Measurements from ENCODE around the gene TRAK2. TPM values are rescaled to one million over a fixed set of nuclear protein-coding genes. Genes with fewer than 3 reads are reported as not detected.

Gene TRAK2
- polyA plus RNA-seq, 1 of the 3 experiments (the other 2 are of a cell fraction), result 10.4 TPM

DNA sequence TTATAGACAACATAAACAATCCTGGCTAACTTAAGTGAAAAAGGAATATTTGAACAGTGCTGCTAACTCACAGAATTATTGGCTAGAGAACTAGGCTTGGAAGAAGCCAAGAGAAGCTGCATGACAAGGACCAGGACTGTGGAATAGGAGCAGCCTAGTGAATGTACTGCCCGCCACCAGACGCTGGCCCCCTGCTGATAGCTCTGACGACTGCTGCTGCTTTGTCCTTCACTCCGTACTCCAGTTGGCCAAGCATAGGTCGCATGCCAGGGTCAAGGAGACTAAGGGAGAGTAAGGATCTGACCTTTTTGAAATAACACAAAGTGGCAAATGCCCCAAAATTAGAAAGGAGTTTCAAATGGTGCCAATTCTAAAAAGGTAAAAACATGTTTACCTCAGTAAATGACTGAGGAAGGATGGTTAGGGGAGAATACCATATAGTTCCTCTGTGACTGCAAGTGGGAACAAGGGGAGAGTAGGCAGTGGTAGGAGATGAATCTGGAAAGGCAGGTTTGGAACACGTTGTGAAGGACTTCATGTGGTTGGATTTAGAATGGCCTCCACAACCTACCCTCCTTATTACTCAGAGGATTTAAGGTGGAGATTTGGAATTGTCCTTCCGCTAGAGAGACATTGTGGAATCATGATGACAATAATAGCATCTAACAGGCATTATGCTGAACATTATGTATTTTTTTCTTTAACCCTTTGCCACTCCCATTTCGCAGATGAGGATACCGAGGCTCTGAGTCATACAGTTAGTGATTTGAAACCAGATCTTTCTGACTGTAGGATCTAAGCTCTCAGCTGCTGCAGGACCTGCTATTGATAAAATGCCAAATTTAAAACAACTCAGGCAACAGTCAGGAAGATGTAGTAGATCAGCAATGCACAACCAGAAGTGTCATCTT, 19.8 kb upstream of the TRAK2 start:
- H3K36me3 ChIP-seq (replicated peaks in 1 of 2; ENCODE audit: control insufficient read depth in 1 of 2, insufficient read depth in 2 of 2, low read length in 1 of 2), result peaks cover 51 to 53% of the 10 kb centered on the region in 2 experiments
- peaks cover 17 to 19% of the 10 kb centered on the region in 2 experiments for H3K4me1 ChIP-seq (ENCODE audit: control insufficient read depth in 1 of 2, insufficient read depth in 2 of 2, low read depth in 1 of 2, low read length in 1 of 2)
- H3K4me3 ChIP-seq (ENCODE audit: low read depth in 2 of 2, low read length in 1 of 2), result no peak overlapping the region
- peak overlapping the region; percentile 64 to 85 for H3K27ac ChIP-seq (ENCODE audit: low read depth in 2 of 2, low read length in 1 of 2)
- H4K20me1 ChIP-seq (ENCODE audit: insufficient read depth), result no peaks in the 10 kb centered on the region
- no peak overlapping the region for H3K9ac ChIP-seq
- H3K9me3 ChIP-seq, result no peaks in the 10 kb centered on the region
- POLR2A ChIA-PET, result no interaction called here
- peak overlapping the region; percentile 21; the same call in 1 of the 2 replicates for H3K4me2 ChIP-seq
- DNase-seq, result no peak
- 68% methylated on average over 9 of the region's 9 CpGs for WGBS (ENCODE audit: low lambda C conversion rate)
- H3K27me3 ChIP-seq (ENCODE audit: insufficient read depth), result no peaks in the 10 kb centered on the region
- TF ChIP-seq TAF1 (IDR thresholded peaks at IDR 0.05; ENCODE audit: borderline replicate concordance, low read depth, low read length) (no peak), EP300 (IDR thresholded peaks at IDR 0.05; ENCODE audit: borderline replicate concordance in 1 of 2, low read depth in 1 of 2, low read length in 1 of 2) (no peak), POLR2AphosphoS5 (IDR thresholded peaks at IDR 0.05; ENCODE audit: low read depth, low read length) (no peak), GABPA (IDR thresholded peaks at IDR 0.05; ENCODE audit: low read depth) (no peak), FOSL2 (IDR thresholded peaks at IDR 0.05; ENCODE audit: borderline replicate concordance, low read depth) (peak; percentile 70; the same call in 1 of the 2 replicates), TCF12 (IDR thresholded peaks at IDR 0.05) (peak; percentile 65; the same call in 1 of the 2 replicates), RFX5 (IDR thresholded peaks at IDR 0.05; ENCODE audit: low read length) (no peak), JUND (IDR thresholded peaks at IDR 0.05) (peak; percentile 82), SIN3A (IDR thresholded peaks at IDR 0.05; ENCODE audit: borderline replicate concordance, low read depth, low read length) (0 out of 2 replicates have a peak, but pooled peaks have one; percentile 9), RAD21 (IDR thresholded peaks at IDR 0.05; ENCODE audit: low read length) (no peak), NFIC (IDR thresholded peaks at IDR 0.05; ENCODE audit: borderline replicate concordance) (peak; percentile 36; the same call in 1 of the 2 replicates)
- TF ChIP-seq, protein P1, sequence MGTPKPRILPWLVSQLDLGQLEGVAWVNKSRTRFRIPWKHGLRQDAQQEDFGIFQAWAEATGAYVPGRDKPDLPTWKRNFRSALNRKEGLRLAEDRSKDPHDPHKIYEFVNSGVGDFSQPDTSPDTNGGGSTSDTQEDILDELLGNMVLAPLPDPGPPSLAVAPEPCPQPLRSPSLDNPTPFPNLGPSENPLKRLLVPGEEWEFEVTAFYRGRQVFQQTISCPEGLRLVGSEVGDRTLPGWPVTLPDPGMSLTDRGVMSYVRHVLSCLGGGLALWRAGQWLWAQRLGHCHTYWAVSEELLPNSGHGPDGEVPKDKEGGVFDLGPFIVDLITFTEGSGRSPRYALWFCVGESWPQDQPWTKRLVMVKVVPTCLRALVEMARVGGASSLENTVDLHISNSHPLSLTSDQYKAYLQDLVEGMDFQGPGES (IDR thresholded peaks at IDR 0.05; ENCODE audit: low read depth, low read length), result no peak
- TF ChIP-seq, protein P2, sequence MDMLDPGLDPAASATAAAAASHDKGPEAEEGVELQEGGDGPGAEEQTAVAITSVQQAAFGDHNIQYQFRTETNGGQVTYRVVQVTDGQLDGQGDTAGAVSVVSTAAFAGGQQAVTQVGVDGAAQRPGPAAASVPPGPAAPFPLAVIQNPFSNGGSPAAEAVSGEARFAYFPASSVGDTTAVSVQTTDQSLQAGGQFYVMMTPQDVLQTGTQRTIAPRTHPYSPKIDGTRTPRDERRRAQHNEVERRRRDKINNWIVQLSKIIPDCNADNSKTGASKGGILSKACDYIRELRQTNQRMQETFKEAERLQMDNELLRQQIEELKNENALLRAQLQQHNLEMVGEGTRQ (IDR thresholded peaks at IDR 0.05; ENCODE audit: borderline replicate concordance, low read depth, low read length), result no peak
- TF ChIP-seq, protein P3, sequence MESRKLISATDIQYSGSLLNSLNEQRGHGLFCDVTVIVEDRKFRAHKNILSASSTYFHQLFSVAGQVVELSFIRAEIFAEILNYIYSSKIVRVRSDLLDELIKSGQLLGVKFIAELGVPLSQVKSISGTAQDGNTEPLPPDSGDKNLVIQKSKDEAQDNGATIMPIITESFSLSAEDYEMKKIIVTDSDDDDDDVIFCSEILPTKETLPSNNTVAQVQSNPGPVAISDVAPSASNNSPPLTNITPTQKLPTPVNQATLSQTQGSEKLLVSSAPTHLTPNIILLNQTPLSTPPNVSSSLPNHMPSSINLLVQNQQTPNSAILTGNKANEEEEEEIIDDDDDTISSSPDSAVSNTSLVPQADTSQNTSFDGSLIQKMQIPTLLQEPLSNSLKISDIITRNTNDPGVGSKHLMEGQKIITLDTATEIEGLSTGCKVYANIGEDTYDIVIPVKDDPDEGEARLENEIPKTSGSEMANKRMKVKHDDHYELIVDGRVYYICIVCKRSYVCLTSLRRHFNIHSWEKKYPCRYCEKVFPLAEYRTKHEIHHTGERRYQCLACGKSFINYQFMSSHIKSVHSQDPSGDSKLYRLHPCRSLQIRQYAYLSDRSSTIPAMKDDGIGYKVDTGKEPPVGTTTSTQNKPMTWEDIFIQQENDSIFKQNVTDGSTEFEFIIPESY (IDR thresholded peaks at IDR 0.05; ENCODE audit: borderline replicate concordance, low read depth), result no peak
- TF ChIP-seq, protein P4, sequence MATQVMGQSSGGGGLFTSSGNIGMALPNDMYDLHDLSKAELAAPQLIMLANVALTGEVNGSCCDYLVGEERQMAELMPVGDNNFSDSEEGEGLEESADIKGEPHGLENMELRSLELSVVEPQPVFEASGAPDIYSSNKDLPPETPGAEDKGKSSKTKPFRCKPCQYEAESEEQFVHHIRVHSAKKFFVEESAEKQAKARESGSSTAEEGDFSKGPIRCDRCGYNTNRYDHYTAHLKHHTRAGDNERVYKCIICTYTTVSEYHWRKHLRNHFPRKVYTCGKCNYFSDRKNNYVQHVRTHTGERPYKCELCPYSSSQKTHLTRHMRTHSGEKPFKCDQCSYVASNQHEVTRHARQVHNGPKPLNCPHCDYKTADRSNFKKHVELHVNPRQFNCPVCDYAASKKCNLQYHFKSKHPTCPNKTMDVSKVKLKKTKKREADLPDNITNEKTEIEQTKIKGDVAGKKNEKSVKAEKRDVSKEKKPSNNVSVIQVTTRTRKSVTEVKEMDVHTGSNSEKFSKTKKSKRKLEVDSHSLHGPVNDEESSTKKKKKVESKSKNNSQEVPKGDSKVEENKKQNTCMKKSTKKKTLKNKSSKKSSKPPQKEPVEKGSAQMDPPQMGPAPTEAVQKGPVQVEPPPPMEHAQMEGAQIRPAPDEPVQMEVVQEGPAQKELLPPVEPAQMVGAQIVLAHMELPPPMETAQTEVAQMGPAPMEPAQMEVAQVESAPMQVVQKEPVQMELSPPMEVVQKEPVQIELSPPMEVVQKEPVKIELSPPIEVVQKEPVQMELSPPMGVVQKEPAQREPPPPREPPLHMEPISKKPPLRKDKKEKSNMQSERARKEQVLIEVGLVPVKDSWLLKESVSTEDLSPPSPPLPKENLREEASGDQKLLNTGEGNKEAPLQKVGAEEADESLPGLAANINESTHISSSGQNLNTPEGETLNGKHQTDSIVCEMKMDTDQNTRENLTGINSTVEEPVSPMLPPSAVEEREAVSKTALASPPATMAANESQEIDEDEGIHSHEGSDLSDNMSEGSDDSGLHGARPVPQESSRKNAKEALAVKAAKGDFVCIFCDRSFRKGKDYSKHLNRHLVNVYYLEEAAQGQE (IDR thresholded peaks at IDR 0.05; ENCODE audit: low read depth, low read length), result no peak
- H3K9me2 ChIP-seq, result no peaks in the 10 kb centered on the region
- H3K79me2 ChIP-seq (ENCODE audit: insufficient read depth), result no peaks in the 10 kb centered on the region
- H3F3A ChIP-seq (replicated peaks; ENCODE audit: insufficient read depth), result peaks cover 27% of the 10 kb centered on the region
- CTCF ChIA-PET, result interaction anchor here (0.7 to 1.1 kb wide), 2 partner anchors 18 to 126 kb away, joined by 3 read pairs; no protein-coding TSS in a partner anchor
- no peak overlapping the region for H2AFZ ChIP-seq (ENCODE audit: low read depth)
